Nephron (organoid): Measurements from ENCODE around the gene ASIC2.

ENCODE experiments used
- H3K27ac Mint-ChIP-seq, 3 experiments: 2 replicates each; pipeline ENCODE4 v1.8.0; 2020; ENCODE audit warnings: mixed read lengths in 3 of 3, mild to moderate bottlenecking in 2 of 3, moderate library complexity in 1 of 3
- H3K27me3 Mint-ChIP-seq: 2 replicates; pipeline ENCODE4 v1.8.0; 2021; ENCODE audit warnings: low read depth, mild to moderate bottlenecking, moderate library complexity, mixed read lengths
- H3K36me3 Mint-ChIP-seq: 2 replicates; pipeline ENCODE4 v1.8.0; 2020; ENCODE audit warnings: low read depth, mixed read lengths
- H3K4me1 Mint-ChIP-seq: 2 replicates; pipeline ENCODE4 v1.8.0; 2020; ENCODE audit warnings: mixed read lengths
- H3K4me3 Mint-ChIP-seq, 3 experiments: 2 replicates each; pipeline ENCODE4 v1.8.0; 2020; ENCODE audit warnings: mild to moderate bottlenecking in 3 of 3, mixed read lengths in 3 of 3, moderate library complexity in 2 of 3
- H3K9me3 Mint-ChIP-seq: 2 replicates; pipeline ENCODE4 v1.8.0; 2020; ENCODE audit warnings: mixed read lengths
- TF ChIP-seq, protein P1 (sequence below), 3 experiments: fragments of 200-600 bp; sonication (generic); IDR thresholded peaks; one replicate each; pipeline ENCODE4 v1.5.0; 2021; ENCODE audit warnings: antibody characterized with exemption in 3 of 3; ENCODE audit not compliant: unreplicated experiment in 3 of 3

ASIC2 gene

DNA sequence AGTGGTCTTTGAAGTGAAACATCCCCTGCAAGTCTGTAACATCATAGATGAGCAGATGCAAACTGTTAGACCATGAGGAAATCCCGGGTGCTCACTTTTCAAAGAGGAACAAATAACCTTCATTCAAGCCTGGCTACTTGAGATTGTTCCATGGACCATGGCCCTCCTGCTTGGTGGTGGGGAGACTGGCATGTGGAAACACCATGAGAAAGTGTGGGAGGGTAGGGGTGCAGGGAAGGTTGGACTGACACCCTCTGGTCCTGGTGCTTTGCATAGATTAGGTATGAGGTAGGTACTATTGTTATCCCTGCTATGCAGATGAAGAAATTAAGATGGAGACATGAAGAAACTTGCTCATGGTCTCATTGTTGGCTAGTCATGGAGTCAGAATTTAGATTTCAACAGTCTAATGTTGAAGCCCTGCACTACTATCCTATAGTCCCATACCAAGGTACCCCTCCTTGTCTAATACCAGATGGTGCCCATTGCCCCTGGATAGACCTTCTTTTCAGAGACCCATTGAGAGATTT is 242.4 kb downstream of the ASIC2 start:
- peaks cover 4% of the 10 kb centered on the region for H3K4me1 Mint-ChIP-seq
- H3K27me3 Mint-ChIP-seq, result peaks cover 5% of the 10 kb centered on the region

DNA sequence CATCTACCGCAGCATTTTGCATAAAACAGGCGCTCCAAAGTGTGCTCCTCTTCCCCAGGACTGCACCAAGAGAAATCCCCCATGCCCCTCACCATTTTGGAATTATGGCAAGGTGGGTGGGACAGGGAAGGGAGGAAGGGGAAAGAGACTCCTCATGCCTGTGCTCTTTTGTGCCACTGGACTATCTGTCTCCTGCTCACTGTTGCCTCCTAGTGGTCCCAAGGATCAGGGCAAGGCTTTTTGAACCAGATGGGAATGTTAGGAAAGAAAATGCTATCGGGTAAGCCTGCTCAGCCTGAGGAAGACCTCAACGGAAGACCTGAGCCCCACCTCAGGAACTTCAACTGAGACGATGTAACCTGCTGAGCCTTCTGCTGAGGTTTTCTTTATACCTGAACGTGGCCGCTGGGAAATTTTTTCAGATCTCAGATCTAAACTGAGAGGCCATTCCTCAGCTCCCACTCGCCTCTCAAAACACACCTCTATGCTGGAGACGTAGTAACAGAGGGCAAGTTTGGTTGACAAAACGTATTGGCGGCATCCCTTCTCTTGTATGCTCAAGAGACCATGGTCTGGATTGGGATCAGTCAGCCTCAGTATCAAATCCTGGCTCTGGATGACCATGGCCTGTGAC is 243.2 kb downstream of the ASIC2 start:
- no peaks in the 10 kb centered on the region for H3K36me3 Mint-ChIP-seq
- TF ChIP-seq, protein P1, sequence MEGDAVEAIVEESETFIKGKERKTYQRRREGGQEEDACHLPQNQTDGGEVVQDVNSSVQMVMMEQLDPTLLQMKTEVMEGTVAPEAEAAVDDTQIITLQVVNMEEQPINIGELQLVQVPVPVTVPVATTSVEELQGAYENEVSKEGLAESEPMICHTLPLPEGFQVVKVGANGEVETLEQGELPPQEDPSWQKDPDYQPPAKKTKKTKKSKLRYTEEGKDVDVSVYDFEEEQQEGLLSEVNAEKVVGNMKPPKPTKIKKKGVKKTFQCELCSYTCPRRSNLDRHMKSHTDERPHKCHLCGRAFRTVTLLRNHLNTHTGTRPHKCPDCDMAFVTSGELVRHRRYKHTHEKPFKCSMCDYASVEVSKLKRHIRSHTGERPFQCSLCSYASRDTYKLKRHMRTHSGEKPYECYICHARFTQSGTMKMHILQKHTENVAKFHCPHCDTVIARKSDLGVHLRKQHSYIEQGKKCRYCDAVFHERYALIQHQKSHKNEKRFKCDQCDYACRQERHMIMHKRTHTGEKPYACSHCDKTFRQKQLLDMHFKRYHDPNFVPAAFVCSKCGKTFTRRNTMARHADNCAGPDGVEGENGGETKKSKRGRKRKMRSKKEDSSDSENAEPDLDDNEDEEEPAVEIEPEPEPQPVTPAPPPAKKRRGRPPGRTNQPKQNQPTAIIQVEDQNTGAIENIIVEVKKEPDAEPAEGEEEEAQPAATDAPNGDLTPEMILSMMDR (IDR thresholded peaks at IDR 0.05; ENCODE audit: unreplicated experiment in 3 of 3), result peak; percentile 52 to 66 (median 60)
- no peak overlapping the region for H3K4me3 Mint-ChIP-seq
- no peaks in the 10 kb centered on the region for H3K9me3 Mint-ChIP-seq
- H3K27me3 Mint-ChIP-seq, result peaks cover 8% of the 10 kb centered on the region
- H3K27ac Mint-ChIP-seq, result no peak overlapping the region
- peaks cover 4% of the 10 kb centered on the region for H3K4me1 Mint-ChIP-seq

More for the DNA sequence above, 242.4 kb downstream of the ASIC2 start:
- TF ChIP-seq, protein P1 (IDR thresholded peaks at IDR 0.05; ENCODE audit: unreplicated experiment in 3 of 3), result no peak
- Mint-ChIP-seq H3K9me3 (no peaks in the 10 kb centered on the region), H3K36me3 (no peaks in the 10 kb centered on the region), H3K27ac (no peak overlapping the region), H3K4me3 (no peak overlapping the region)

DNA sequence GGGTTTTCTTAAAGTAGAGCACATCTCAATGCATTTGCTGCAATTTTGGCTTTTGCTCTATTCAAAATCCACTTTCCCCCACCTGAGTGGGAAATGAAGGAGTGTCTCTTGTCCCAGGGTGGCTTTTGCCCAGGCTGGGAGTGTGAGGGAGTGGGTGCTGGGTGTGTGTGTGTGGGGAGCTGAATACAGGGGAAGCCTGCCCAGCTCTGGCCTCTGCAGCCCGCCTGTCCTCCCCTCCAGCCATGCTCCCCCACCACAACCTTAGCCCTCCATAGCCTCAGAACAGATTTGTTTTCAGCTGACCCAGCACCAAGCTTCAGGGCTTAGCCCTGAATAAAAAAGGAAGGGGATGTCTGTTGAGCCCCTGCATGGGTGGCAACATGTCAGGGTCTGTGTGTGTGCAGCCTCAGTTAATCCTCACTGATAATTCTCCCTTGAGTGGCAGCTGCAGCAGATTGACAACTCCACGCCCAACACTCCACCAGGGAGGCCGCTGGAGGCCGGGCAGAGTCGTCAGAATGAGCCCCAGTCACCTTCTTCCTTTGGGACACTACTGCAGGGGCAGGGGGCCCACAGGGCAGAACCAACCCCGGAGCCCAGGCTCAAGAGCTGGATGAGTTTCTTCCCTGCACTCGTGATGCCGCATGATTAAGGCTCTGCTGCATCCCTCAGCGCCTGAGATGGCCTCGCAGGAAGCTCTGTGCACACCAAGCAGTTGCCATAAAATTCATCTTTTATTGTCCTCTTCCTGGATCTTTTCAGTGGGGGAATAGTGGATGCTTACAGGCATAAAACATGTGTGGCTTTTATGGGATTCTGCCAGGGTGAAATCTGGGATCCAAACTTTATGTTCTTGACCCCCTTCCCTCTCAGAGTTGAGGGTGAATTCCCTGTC is 246.5 kb downstream of the ASIC2 start:
- Mint-ChIP-seq H3K4me1 (peaks cover 7% of the 10 kb centered on the region), H3K27me3 (peaks cover 5% of the 10 kb centered on the region), H3K36me3 (no peaks in the 10 kb centered on the region), H3K9me3 (no peaks in the 10 kb centered on the region), H3K27ac (no peak overlapping the region), H3K4me3 (no peak overlapping the region)
- TF ChIP-seq, protein P1 (IDR thresholded peaks at IDR 0.05; ENCODE audit: unreplicated experiment in 3 of 3), result no peak

DNA sequence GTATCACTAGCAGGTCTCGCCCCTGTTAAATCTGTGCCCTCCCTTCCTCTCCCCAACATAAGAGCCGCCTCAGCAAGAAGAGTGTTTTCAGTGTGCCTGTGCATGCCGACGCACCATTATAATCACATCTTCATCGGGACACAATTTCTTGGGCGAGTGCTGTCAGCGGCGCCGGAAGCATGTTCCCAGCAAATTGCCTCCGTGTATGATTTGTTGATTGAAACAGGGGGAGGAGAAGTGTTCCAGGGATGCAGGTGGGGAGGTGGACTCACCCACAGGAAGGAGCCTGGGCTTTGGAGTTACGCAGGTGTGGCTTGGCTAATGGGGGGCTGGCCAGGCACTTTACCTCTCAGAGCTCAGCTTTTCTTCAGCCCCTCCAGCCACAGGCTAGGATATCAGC is 247.9 kb downstream of the ASIC2 start:
- no peaks in the 10 kb centered on the region for H3K36me3 Mint-ChIP-seq
- peaks cover 8% of the 10 kb centered on the region for H3K27me3 Mint-ChIP-seq
- H3K9me3 Mint-ChIP-seq, result no peaks in the 10 kb centered on the region
- TF ChIP-seq, protein P1 (IDR thresholded peaks at IDR 0.05; ENCODE audit: unreplicated experiment in 3 of 3), result no peak
- no peak overlapping the region for H3K27ac Mint-ChIP-seq
- no peak overlapping the region for H3K4me3 Mint-ChIP-seq
- H3K4me1 Mint-ChIP-seq, result peaks cover 8% of the 10 kb centered on the region

- no peaks in the 10 kb centered on the region for H3K36me3 Mint-ChIP-seq
These were observed 248.3 kb downstream of the ASIC2 start for GRCh38 chr17:33044771-33045170.

More at GRCh38 chr17:33044771-33045170, 248.3 kb downstream of the ASIC2 start:
- Mint-ChIP-seq H3K9me3 (no peaks in the 10 kb centered on the region), H3K4me3 (no peak overlapping the region), H3K27ac (no peak overlapping the region), H3K4me1 (peaks cover 13% of the 10 kb centered on the region), H3K27me3 (peaks cover 9% of the 10 kb centered on the region)
- TF ChIP-seq, protein P1 (IDR thresholded peaks at IDR 0.05; ENCODE audit: unreplicated experiment in 3 of 3), result no peak
